ENCODE results near the gene KIF16B. TPM values are rescaled to one million over a fixed set of nuclear protein-coding genes. Genes with fewer than 3 reads are reported as not detected.

KIF16B gene
- polyA plus RNA-seq, 1 experiment = 10.2 TPM

DNA sequence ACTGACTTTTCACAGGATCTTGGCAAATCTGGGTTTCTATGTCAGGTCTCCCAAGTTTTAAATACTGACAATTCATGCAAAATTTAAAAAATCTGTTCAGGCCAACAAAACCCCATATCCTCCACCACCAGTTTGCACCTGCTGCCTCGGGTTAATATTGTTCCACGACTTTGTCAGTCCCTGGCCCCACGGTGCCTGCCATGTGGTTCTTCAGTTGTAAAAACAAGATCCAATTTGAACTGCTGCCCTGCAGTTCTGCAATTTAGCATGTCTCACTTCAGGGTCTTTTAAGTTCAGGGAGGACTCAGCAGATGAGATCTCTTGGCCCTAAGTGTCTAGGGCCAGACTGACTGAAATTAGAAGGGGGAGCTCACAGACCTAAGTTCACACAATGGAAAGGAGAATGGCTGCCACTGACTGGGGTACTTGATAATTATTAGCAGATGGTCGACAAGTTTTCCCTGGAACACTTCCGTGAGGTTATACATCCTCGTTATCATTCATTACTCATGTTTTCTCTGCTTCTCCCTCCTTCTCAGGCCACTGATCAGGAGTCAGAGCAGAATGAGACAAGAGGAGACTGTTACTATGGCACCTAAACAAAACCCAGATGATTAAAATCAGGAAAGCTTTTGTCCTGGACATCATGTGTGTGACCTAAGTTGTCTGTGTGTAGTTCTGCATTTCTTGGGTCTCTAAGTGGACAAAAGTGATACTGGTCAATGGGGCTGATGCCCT, 223.6 kb downstream of the KIF16B start:
- H3K4me3 ChIP-seq (ENCODE audit: low read depth, low read length) = no peak overlapping the region
- ChIA-PET CTCF (no interaction called here), POLR2A (no interaction called here)
- DNase-seq (ENCODE audit: low read depth, low spot score) = no peak
- H3K27ac ChIP-seq (ENCODE audit: low read depth, low read length) = no peak overlapping the region
- no peaks in the 10 kb centered on the region for H3K27me3 ChIP-seq (ENCODE audit: control insufficient read depth, insufficient read depth, low read length)
- no peaks in the 10 kb centered on the region for H3K9me3 ChIP-seq (ENCODE audit: control insufficient read depth, insufficient read depth, low read length)
- TF ChIP-seq, protein P1, sequence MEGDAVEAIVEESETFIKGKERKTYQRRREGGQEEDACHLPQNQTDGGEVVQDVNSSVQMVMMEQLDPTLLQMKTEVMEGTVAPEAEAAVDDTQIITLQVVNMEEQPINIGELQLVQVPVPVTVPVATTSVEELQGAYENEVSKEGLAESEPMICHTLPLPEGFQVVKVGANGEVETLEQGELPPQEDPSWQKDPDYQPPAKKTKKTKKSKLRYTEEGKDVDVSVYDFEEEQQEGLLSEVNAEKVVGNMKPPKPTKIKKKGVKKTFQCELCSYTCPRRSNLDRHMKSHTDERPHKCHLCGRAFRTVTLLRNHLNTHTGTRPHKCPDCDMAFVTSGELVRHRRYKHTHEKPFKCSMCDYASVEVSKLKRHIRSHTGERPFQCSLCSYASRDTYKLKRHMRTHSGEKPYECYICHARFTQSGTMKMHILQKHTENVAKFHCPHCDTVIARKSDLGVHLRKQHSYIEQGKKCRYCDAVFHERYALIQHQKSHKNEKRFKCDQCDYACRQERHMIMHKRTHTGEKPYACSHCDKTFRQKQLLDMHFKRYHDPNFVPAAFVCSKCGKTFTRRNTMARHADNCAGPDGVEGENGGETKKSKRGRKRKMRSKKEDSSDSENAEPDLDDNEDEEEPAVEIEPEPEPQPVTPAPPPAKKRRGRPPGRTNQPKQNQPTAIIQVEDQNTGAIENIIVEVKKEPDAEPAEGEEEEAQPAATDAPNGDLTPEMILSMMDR (IDR thresholded peaks at IDR 0.05; ENCODE audit: low read depth, low read length) = no peak

DNA sequence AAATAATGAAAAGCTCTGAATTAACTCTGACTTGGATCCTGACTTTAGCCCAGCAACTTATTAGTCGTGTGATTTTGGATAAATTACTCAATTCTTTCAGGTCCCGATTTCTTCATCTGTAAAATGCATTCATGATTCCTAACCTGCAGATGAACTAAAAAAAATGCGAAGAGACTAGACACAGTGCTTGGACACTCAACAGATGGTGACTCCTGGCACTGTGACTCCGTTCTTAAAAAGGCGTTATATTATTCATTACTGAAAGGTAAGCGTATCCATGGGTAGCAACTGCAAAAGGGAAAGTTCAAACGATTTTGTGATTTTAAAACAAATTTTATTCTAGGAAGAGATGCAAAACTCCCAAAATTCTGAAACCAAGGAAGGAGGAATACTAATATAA, 226.3 kb downstream of the KIF16B start:
- ChIA-PET CTCF (no interaction called here), POLR2A (no interaction called here)
- Histone ChIP-seq H3K4me3 (ENCODE audit: low read depth, low read length) (no peak overlapping the region), H3K27me3 (ENCODE audit: control insufficient read depth, insufficient read depth, low read length) (no peaks in the 10 kb centered on the region), H3K27ac (ENCODE audit: low read depth, low read length) (no peak overlapping the region), H3K9me3 (ENCODE audit: control insufficient read depth, insufficient read depth, low read length) (no peaks in the 10 kb centered on the region)
- TF ChIP-seq, protein P1 (IDR thresholded peaks at IDR 0.05; ENCODE audit: low read depth, low read length) = no peak
- no peak for DNase-seq (ENCODE audit: low read depth, low spot score)

DNA sequence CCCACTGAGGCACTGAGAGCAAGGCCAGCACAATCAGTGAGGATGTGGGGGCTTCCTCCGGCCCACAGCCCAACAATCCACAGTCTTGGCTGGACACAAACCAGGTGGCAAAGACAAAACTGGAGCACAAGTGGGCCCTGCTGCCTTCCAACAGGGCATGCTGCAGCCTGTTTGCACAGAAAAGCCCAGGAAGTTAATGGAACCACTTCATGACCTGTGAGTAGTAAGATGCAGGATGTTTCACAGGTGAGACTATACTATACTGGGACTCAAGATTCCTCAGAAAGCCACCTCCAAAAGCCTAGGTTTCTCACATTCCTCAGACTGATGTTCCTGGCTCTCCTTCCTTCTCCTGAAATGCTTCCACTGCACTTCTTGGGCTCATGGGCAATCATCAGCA, 235.5 kb downstream of the KIF16B start:
- no peak overlapping the region for H3K4me3 ChIP-seq (ENCODE audit: low read depth, low read length)
- ChIA-PET CTCF (no interaction called here), POLR2A (no interaction called here)
- no peaks in the 10 kb centered on the region for H3K27me3 ChIP-seq (ENCODE audit: control insufficient read depth, insufficient read depth, low read length)
- H3K27ac ChIP-seq (ENCODE audit: low read depth, low read length) = no peak overlapping the region
- TF ChIP-seq, protein P1 (IDR thresholded peaks at IDR 0.05; ENCODE audit: low read depth, low read length) = no peak
- no peak for DNase-seq (ENCODE audit: low read depth, low spot score)
- no peaks in the 10 kb centered on the region for H3K9me3 ChIP-seq (ENCODE audit: control insufficient read depth, insufficient read depth, low read length)

DNA sequence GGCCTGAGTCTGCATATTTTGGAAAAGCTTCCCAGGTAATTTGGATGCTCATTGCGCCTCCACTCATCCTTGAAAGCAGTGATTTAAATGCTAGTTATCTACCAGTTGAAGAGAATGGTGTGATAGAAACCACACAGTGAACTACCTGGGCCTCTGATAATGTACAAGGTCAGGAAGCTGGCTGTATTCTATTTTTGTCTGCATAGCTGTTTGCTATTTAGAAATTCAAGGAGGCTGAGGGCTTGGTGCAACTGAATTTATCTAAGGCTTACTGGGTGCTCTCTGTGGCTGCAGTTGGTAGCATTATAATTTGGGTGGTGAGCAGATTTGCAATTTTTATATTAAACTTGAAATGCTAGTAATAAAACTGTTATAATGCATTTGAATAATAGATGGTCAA, 245.6 kb downstream of the KIF16B start:
- Histone ChIP-seq H3K27me3 (ENCODE audit: control insufficient read depth, insufficient read depth, low read length) (no peaks in the 10 kb centered on the region), H3K9me3 (ENCODE audit: control insufficient read depth, insufficient read depth, low read length) (no peaks in the 10 kb centered on the region), H3K27ac (ENCODE audit: low read depth, low read length) (no peak overlapping the region), H3K4me3 (ENCODE audit: low read depth, low read length) (no peak overlapping the region)
- CTCF ChIA-PET = no interaction called here
- no peak for DNase-seq (ENCODE audit: low read depth, low spot score)
- POLR2A ChIA-PET = no interaction called here
- TF ChIP-seq, protein P1 (IDR thresholded peaks at IDR 0.05; ENCODE audit: low read depth, low read length) = no peak

DNA sequence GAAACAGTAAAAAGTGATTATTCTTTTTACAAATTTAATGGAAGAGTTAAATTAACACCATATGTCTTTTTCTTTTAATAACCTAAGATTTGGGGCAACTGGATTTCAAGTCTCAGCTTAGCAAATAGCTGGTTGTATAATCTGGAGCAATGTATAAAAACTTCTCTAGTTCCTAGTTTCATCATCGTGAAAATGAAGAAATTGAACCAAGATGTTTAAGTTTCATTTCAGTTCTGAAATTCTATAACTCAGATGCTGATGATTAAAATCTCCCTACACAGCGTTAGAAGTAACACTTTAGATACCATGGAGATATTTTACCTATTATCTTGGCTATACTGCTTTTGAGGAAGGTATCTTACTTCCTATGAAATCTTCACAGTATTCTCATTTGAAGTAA, 252.0 kb downstream of the KIF16B start:
- Histone ChIP-seq H3K27me3 (ENCODE audit: control insufficient read depth, insufficient read depth, low read length) (no peaks in the 10 kb centered on the region), H3K9me3 (ENCODE audit: control insufficient read depth, insufficient read depth, low read length) (no peaks in the 10 kb centered on the region), H3K27ac (ENCODE audit: low read depth, low read length) (no peak overlapping the region), H3K4me3 (ENCODE audit: low read depth, low read length) (no peak overlapping the region)
- TF ChIP-seq, protein P1 (IDR thresholded peaks at IDR 0.05; ENCODE audit: low read depth, low read length) = no peak
- ChIA-PET POLR2A (no interaction called here), CTCF (no interaction called here)
- DNase-seq (ENCODE audit: low read depth, low spot score) = no peak

All from AG04450 (cell line).